Right lobe of liver (tissue), 6 donors: ENCODE data around the gene ETHE1. TPM values are rescaled to one million over a fixed set of nuclear protein-coding genes. Genes with fewer than 3 reads are reported as not detected.
"Not testable (repeated sequence)": the region's sequence is repeated elsewhere in the genome, so short reads cannot be mapped to it uniquely, and the experiment has no call there.

Source experiments
- ATAC-seq, 4 donors: fragments of 200-7000 bp; cut with Tn5 transposase; one replicate each; pipeline ENCODE4 v1.9.1; 2020; ENCODE audit warnings: mild to moderate bottlenecking in 4 of 4, moderate library complexity in 4 of 4
- DNase-seq, 3 donors: peaks; one replicate each; pipeline ENCODE4 v3.0.0-alpha.2; 2020
- H3K27ac ChIP-seq, 3 donors: fragments of 200-600 bp; one replicate each; pipeline ENCODE4 v1.8.0; 2022
- H3K27me3 ChIP-seq, 2 donors: fragments of 200-600 bp; one replicate each; pipeline ENCODE4 v1.8.0; 2022
- H3K36me3 ChIP-seq, 4 donors: fragments of 200-600 bp; sonication (generic) in 1 of 4; one replicate each; pipeline versions ENCODE4 v1.5.1 to v1.8.0; 2017 to 2022; ENCODE audit warnings: control low read depth in 1 of 4
- H3K4me1 ChIP-seq, 4 donors: fragments of 200-600 bp; sonication (generic) in 1 of 4; one replicate each; pipeline versions ENCODE4 v1.5.1 to v1.8.0; 2017 to 2022; ENCODE audit warnings: control low read depth in 1 of 4
- H3K4me3 ChIP-seq, 3 donors: fragments of 200-600 bp; one replicate each; pipeline ENCODE4 v1.8.0; 2022
- H3K9me3 ChIP-seq, 4 donors: fragments of 200-600 bp; sonication (generic) in 1 of 4; one replicate each; pipeline versions ENCODE4 v1.5.1 to v1.8.0; 2017 to 2022; ENCODE audit warnings: control low read depth in 1 of 4
- POLR2A ChIP-seq: fragments of 450-650 bp; IDR thresholded peaks from one replicate; pipeline ENCODE4 v1.6.1; 2017; ENCODE audit warnings: antibody characterized with exemption, mild to moderate bottlenecking
- WGBS: methylation state at CpG from one replicate; pipeline ENCODE4 v1.1.6; 2018; ENCODE audit warnings: low coverage, low lambda C conversion rate; ENCODE audit not compliant: insufficient coverage; ENCODE audit errors: missing lambda C conversion rate; 5-methylcytosine and 5-hydroxymethylcytosine counted together
- intact Hi-C, 2 donors: fragments of 100-400 bp; cut with DNase I; formaldehyde crosslinking; loops; one replicate each; pipeline versions ENCODE4 v1.11.2 to v1.14.1; 2022
- total RNA-seq, 6 experiments: library from RNA; depleted of rRNA in 2 of 6; stranded (reverse); fragments of >200 nt in 2 of 6; fragmentation: NEBNext Ultra II Directional in 3 of 6; extraction: Animal tissue kit (Norgen Biotek cat#: 25700) in 3 of 6; gene quantifications; one replicate each; pipeline versions ENCODE4 v1.1.0 to v1.2.4, GENCODE V29; 2016 to 2023
- TF ChIP-seq, protein P1 (sequence below), 4 donors: fragments of 200-600 bp in 3 of 4; fragments of 450-650 bp in 1 of 4; IDR thresholded peaks; one replicate each; pipeline versions ENCODE4 v1.5.1 to v1.8.0; 2016 to 2022; ENCODE audit warnings: antibody characterized with exemption in 4 of 4, mild to moderate bottlenecking in 2 of 4
- donor health status: DM: no; HTN: yes; CAD: no.
- donor health status: DM: no; HTN: no; CAD: no.
- donor health status: DM: no; HTN: no; CAD: no.
- donor health status: DM: no; HTN: yes; CAD: no.
- donor health status: DM: no; HTN: yes; CAD: no.

The ETHE1 gene
- total RNA-seq, 6 experiments from 2014 or later: 26.4 to 60.8 (median 46.3) TPM

DNA sequence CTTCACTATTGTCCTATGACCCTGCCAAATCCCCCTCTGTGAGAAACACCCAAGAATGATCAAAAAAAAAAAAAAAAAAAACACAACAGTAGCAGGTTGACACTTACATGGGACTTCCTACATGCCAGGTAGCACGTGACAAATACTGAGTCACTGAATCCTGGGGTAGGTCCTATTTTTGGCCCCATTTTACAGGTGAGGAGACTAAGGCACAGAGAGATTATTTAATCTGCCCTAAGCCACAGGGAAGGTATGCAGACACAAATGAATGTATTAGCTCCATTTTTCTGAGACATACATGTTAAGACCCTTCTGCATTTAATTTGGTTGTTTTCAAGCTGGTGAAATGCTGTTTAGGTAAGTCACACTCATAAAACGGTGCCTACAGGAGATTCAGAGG is 21.7 kb upstream of the ETHE1 start:
- Histone ChIP-seq H3K36me3 (peaks cover 0 to 21% (median 0%) of the 10 kb centered on the region in 4 donors), H3K27me3 (no peaks in the 10 kb centered on the region), H3K27ac (no peak overlapping the region), H3K9me3 (no peaks in the 10 kb centered on the region), H3K4me1 (no peaks in the 10 kb centered on the region), H3K4me3 (no peak overlapping the region)
- DNase-seq (no peak), ATAC-seq (no peak)
- TF ChIP-seq POLR2A: no peak
- TF ChIP-seq, protein P1, sequence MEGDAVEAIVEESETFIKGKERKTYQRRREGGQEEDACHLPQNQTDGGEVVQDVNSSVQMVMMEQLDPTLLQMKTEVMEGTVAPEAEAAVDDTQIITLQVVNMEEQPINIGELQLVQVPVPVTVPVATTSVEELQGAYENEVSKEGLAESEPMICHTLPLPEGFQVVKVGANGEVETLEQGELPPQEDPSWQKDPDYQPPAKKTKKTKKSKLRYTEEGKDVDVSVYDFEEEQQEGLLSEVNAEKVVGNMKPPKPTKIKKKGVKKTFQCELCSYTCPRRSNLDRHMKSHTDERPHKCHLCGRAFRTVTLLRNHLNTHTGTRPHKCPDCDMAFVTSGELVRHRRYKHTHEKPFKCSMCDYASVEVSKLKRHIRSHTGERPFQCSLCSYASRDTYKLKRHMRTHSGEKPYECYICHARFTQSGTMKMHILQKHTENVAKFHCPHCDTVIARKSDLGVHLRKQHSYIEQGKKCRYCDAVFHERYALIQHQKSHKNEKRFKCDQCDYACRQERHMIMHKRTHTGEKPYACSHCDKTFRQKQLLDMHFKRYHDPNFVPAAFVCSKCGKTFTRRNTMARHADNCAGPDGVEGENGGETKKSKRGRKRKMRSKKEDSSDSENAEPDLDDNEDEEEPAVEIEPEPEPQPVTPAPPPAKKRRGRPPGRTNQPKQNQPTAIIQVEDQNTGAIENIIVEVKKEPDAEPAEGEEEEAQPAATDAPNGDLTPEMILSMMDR (IDR thresholded peaks at IDR 0.05): no peak
- intact Hi-C loops: no loop called here
- 98% methylated on average over 2 of the region's 2 CpGs for WGBS

DNA sequence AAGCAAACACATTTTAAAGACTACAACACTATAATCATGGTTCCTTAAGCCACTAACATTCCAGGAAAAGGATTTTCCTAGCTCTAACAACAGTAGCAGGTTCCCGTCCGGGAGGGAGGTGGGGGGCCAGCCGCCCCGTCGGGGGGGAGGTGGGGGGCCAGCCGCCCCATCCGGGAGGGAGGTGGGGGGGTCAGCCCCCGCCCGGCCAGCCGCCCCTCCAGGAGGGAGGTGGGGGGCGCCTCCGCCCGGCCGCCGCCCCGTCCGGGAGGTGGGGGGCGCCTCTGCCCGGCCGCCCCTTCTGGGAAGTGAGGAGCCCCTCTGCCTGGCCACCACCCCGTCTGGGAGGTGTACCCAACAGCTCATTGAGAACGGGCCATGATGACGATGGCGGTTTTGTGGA is 20.9 kb upstream of the ETHE1 start:
- intact Hi-C loops, DNase-seq, H3K4me3 ChIP-seq, H3K9me3 ChIP-seq, H3K4me1 ChIP-seq, H3K27ac ChIP-seq, ATAC-seq, H3K27me3 ChIP-seq: not testable (repeated sequence)
- H3K36me3 ChIP-seq: peaks cover 0 to 20% (median 1%) of the 10 kb centered on the region in 4 donors
- 100% methylated on average over 1 of the region's 24 CpGs for WGBS

DNA sequence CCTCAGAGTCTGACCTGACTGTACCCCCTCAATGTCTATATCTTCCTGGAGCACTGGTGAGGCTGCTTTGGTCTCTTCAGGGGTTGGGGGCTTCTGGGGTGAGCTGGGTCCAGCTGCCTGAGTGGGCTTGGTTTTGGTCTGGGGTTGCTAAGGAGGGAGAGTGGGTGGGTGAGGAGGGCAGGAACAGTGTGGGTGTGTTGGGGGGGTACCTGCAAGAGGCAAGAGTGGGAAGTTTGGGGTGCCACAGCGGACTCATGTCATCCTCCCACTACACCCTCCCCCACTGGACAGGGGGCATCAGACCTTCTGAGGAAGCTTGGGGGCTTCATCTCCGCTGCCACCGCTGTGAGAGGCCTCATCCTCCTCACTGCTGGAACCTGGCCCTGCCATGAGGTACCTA is 19.6 kb upstream of the ETHE1 start:
- Histone ChIP-seq H3K36me3 (peaks cover 0 to 12% (median 1%) of the 10 kb centered on the region in 4 donors), H3K9me3 (no peaks in the 10 kb centered on the region), H3K27me3 (no peaks in the 10 kb centered on the region), H3K4me3 (no peak overlapping the region), H3K4me1 (peaks cover 0 to 10% (median 0%) of the 10 kb centered on the region in 4 donors), H3K27ac (no peak overlapping the region)
- TF ChIP-seq, protein P1 (IDR thresholded peaks at IDR 0.05): no peak
- no peak for TF ChIP-seq POLR2A
- no CpG with 5 or more reads among the region's 3 CpGs for WGBS
- intact Hi-C loops: no loop called here
- ATAC-seq (no peak), DNase-seq (no peak)

- Histone ChIP-seq H3K4me3 (no peak overlapping the region), H3K27me3 (no peaks in the 10 kb centered on the region), H3K36me3 (peaks cover 0 to 6% (median 1%) of the 10 kb centered on the region in 4 donors), H3K9me3 (no peaks in the 10 kb centered on the region), H3K27ac (no peak overlapping the region), H3K4me1 (peaks cover 0 to 10% (median 0%) of the 10 kb centered on the region in 4 donors)
- no peak for TF ChIP-seq POLR2A
- TF ChIP-seq, protein P1 (IDR thresholded peaks at IDR 0.05): no peak
- intact Hi-C loops: no loop called here
- DNase-seq (no peak), ATAC-seq (no peak)
- WGBS: 60% methylated on average over 2 of the region's 2 CpGs
These were observed 19.0 kb upstream of the ETHE1 start for GRCh38 chr19:43545981-43546380.

GRCh38 chr19:43545276-43545675 is 18.3 kb upstream of the ETHE1 start:
- Histone ChIP-seq H3K9me3 (no peaks in the 10 kb centered on the region), H3K27me3 (no peaks in the 10 kb centered on the region), H3K4me1 (peaks cover 0 to 10% (median 0%) of the 10 kb centered on the region in 4 donors), H3K27ac (no peak overlapping the region), H3K4me3 (no peak overlapping the region), H3K36me3 (peaks cover 0 to 2% (median 0%) of the 10 kb centered on the region in 4 donors)
- DNase-seq: no peak
- 90% methylated on average over 5 of the region's 5 CpGs for WGBS
- ATAC-seq: no peak
- intact Hi-C loops: no loop called here
- TF ChIP-seq POLR2A: no peak
- TF ChIP-seq, protein P1 (IDR thresholded peaks at IDR 0.05): no peak
